ENCODE data around the gene SLC6A3.
"Not testable (repeated sequence)": the region's sequence is repeated elsewhere in the genome, so short reads cannot be mapped to it uniquely, and the experiment has no call there.

SLC6A3 gene

DNA sequence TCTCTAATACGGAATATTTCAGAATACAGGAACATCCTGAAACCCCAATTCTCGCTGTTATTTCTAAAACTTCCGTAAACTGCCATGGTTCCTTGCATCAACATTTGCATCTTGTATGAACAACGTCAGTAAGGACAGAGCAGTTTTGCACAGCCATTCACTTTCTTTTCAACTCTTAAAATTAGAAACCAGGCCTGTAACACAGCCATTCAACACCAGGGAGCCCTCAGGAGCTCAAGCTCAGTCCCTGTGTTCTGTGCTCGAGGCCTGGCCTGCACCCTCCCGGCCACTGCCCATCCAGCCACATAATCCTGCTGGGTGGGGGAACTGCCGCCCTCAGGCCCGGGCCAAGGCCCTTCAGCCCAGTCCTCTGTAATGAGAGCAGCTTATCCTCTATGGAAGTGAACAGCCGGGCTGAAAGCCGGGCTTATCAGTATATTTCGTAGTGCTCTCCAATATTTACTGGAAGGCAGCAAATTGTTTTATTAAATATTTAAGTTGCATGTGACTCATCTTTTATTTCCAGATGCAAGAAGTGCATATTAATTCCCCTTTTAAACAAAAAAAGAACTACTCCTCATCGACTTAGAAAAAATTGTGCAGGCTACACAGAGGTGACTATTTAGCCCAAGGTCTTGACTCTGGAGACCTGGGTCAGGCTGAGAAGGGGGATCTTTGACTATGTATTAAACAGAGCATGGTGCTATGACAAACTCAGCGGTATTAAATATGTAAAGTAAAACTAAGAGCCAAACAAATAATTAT lies 33.2 kb upstream of the SLC6A3 start:
- no peak for DNase-seq (ENCODE audit: low read depth in 2 of 2)

DNA sequence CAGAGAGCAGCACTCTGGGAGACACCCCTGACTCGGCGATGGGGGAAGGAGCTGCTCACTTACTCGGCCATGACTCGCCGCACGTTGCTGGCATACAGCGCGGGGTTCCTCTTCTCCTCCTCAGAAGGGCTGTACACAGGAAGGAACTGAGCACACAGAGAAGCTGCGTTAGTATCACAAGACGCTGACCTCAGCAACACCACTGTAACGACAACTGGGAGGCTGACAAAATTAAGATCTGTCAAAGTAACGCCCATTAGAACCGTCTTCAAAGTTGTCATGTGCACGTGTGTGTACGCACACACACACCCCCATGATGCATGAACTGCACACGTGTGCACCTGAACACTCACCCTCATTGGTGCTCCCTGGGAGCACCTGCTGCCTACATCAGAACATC lies 32.1 kb upstream of the SLC6A3 start:
- no peak for DNase-seq (ENCODE audit: low read depth in 2 of 2)

DNA sequence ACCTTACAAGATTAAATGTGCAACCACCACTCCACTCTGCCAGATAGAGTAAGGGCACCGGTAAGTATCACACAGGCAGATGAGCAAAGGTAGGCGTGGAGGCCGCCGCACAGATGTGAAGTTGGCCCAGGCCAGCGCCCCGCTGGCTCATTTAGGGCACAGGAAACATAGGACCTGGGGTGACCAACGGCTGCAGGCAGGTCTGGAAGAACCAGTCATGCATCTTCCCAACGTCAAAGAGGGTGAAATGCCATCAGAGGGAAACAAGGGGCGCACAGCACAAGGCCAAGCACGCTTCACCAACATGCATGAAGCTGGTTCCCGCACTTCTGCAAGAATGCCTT lies 31.7 kb upstream of the SLC6A3 start:
- DNase-seq (ENCODE audit: low read depth in 2 of 2) = no peak

DNA sequence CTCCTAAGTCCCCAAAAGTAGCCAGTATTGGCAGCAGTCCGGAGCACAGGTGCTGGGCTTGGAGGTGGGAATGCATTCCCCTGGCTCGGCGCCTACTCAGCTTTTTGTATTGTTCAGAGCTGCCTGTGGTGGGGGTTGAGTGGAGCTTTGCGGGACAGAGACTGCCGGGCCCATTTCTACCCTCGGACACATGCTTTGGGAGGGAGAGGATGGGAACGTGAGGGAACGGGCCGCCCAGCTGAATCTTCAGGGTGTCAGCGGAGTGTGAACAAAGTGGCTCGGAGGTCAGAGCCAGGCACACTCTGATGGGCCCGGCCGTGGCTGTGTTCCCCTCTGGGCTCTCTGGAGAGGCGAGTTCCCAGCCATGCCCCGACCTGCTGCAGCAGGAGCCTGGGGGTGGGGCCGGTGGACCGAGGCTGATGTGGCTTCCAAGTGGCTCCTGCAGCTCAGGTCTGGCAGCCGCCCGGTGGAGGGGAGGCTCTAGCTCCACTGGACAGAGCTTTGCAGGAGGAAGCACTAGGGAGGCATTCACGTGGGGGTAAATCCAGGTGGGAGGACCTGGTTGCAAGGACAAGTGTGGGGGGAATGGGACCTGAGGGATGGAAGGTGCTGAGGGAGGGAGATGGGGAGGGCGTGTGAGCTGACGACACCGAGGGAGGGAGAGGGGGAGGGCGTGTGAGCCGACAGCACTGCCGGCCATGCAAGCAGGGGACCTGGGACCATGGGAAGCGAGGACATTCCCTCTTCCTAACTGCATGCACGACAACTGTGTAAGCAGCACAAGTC lies 31.1 kb upstream of the SLC6A3 start:
- DNase-seq (ENCODE audit: low read depth in 2 of 2) = no peak

DNA sequence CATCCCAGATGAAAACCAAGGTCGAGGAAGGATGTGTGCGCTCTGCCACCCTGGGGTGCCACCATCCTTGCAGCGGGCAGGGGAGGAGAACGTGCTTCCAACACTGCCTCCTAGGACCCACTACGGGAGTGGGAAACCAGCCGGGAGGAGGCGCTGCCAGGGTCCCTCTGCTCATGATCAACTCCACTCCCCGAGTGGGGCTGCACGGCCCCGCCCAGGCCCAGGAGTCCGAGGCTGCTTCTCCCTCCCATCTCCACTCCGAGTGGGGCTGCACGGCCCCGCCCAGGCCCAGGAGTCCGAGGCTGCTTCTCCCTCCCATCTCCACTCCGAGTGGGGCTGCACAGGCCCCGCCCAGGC lies 30.3 kb upstream of the SLC6A3 start:
- DNase-seq (ENCODE audit: low read depth in 2 of 2) = not testable (repeated sequence)

DNA sequence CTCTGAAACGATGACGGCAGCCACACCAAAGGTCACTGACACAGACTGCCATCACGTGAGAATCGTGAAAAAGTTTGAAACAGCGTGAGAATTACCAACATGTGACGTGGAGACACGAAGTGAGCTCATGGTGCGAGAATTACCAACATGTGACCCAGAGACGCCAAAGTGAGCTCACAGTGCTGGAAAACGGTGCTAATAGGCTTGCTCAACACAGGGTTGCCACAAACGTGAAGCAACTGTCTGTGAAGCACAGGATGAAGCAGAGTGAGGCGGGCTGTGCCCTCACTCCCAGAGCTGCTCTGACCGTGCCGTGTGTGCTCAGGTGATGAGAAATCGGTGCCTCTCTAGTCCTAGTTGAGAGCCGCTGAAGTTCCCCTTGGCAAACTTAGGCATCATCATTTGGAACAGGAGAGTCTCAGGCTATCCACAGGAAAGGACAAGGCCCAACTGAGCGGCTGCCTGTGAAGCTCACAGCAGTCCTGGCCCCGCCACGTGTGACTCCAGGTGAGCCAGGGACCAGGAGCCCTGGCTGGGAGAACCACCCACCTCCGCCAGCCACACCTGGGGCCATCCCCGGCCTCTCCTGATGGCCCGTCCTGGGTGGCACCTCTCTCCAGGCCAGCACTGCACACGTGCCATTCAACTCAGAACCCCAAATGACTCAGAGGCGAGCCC lies 29.8 kb upstream of the SLC6A3 start:
- DNase-seq (ENCODE audit: low read depth in 2 of 2) = no peak

DNA sequence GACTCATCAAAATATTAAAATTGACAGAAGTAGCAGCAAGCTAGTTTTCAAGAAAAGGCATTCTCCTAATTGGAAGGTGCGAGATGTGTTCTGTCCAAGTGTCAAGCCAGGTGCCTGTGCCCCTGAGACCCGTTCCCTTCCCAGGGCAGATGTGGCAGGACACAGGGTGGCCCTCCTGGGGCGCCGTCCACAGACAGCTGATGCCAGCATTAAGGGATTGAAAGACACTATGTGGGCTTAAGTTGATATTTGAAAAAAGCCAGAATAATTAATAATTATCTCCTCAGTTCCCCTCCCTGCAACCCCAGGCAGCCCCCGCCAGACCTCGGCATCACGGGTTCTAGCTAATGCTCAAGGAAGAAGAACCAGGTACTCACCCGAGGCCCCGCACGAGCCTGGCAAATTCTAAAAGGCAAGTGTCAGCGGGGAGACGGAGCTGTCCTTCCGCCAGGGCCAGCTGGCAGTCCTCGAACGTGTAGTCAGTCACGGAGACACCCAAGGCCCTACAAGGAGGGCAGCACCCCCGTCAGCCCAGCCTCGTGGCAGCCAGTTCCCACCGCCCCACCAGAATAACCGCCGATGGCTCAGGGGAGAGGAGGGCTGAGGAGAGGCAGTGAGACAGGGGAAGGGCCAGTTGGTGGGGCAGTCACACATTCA lies 29.1 kb upstream of the SLC6A3 start:
- no peak for DNase-seq (ENCODE audit: low read depth in 2 of 2)

DNA sequence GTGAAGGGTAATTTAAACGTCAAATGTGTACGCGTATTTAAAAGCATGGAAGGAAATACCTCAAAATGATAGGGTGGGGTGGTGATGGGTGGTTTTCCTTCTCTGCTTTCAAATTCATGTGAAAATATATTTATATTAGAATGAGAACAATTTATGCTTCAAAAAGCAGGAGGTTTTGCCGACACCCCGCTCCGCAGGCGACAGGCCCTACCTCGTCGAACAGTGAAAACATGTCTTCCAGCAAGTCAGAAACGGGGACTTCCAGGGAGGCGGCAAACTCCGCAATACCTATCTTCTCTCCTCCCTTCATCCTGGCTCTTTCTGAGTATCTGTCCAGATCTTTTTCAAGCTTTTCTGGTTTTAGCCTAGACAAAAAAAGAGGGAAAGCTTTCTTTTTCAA lies 28.5 kb upstream of the SLC6A3 start:
- DNase-seq (ENCODE audit: low read depth in 2 of 2) = no peak

DNA sequence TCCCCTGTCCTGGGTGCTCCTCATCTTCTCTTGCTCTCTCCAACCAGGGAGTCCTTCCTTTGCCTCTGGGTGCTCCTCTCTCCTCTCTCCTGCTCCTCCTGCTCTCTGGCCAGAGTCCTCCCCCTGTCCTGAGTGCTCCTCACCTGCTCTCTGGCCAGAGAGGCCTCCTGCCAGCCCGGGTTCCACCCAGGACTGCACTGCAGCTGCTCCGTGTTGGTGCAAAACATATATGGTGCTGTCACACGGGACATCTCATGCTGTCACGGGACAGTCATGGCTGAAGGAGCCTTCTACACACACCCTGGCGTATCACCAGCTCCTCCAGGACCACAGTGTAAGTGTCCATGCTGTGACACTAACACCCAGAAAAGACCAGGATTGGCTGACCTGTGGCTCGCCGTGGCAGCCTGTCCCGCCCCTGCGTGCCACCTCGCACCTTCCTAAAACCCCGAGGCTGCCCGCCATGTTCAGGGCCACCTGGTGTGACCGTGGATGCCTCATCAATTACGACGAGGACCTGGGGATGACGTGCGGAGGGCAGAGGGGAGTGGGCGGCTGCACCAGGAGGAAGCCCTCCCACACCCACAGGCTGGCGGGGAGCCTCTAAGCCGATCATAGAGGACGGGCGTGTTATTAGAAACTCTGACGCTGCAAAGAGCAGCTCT lies 27.9 kb upstream of the SLC6A3 start:
- no peak for DNase-seq (ENCODE audit: low read depth in 2 of 2)

DNA sequence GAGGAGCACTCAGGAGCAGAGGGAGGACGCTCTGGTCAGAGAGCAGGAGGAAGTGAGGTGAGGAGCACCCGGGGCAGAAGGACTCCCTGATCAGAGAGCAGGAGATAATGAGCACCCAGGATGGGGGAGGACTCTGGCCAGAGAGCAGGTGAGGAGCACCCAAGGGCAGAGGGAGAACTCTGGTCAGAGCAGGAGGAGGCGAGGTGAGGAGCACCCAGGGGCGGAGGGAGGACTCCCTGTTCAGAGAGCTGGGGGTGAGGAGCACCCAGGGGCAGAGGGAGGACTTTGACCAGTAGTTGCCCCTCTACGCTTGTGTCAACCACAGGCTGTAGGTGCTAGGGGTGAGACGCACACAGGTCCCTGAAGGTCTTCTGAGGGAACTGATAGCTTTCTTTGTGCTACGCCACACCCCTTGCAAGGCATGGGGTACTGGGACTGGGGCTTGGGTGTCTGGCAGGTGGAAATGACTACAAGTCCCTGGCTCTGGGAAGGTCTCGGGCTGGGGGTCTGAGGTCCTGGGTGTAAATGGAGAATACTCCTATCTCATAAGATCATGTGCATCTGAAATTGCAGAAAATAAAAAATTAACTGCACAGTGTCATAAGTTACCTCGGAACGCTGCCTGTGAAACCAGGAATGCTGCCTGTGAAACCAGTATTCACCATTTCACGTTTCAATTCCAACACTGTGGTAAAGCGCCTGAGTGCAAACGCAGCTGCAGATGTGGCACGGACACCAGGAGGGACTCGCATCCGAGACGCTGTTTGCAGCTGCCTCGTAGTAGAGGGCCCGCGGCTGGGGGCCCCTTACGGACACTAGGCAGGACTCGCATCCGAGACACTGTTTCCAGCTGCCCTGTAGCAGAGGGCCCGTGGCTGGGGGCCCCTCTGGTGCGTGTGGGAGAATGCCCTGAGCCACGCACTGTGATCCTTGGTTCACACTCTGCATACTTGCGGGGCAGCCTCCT lies 27.0 kb upstream of the SLC6A3 start:
- no peak for DNase-seq (ENCODE audit: low read depth in 2 of 2)

DNA sequence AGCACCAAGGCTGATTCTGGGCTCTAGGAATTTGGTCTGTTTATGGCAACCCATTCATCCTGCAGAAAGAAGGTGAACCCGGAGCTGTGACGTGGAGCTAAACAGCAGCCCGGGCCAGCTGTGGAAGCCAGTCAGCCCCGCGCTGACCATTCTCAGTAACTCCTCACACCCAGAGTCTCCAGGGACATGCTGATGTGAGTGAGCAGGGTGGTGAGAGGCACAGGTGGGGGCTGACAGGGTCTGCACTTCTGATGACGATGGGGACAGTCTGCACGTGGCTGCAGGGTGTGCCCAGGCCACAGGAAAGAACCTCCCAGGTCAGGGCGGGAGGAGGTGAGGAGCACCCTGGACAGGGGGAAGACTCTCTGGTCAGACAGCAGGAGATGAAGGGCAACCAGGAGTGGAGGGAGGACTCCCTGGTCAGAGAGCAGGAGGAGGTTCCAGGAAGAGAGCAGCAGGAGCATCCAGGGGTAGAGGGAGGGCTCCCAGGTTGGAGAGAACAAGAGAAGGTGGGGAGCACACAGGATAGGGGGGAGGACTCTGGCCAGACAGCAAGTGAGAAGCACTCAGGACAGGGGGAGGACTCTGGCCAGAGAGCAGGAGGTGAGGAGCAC lies 26.1 kb upstream of the SLC6A3 start:
- no peak for DNase-seq (ENCODE audit: low read depth in 2 of 2)

DNA sequence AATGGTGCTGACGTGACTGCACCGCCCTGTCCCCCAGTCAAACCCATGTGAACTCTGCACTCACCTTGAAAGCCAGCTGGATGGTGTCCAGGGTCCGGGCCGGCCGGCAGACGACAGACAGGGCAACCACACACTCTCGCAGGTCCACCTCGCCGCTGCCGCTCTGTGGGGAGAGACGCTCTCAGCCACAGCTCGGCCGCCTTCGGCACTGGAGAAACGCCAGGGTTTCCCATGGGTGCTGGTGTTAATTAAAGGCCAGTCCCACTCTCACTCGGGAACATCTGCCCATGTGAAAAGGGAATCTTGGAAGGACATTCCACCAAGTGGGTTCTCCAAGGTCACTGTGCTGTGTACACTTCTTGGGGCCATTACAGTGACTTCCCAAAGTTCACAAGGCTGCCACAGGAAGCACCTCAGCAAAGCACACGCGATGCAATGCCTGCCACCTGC lies 25.5 kb upstream of the SLC6A3 start:
- DNase-seq (ENCODE audit: low read depth in 2 of 2) = no peak

DNA sequence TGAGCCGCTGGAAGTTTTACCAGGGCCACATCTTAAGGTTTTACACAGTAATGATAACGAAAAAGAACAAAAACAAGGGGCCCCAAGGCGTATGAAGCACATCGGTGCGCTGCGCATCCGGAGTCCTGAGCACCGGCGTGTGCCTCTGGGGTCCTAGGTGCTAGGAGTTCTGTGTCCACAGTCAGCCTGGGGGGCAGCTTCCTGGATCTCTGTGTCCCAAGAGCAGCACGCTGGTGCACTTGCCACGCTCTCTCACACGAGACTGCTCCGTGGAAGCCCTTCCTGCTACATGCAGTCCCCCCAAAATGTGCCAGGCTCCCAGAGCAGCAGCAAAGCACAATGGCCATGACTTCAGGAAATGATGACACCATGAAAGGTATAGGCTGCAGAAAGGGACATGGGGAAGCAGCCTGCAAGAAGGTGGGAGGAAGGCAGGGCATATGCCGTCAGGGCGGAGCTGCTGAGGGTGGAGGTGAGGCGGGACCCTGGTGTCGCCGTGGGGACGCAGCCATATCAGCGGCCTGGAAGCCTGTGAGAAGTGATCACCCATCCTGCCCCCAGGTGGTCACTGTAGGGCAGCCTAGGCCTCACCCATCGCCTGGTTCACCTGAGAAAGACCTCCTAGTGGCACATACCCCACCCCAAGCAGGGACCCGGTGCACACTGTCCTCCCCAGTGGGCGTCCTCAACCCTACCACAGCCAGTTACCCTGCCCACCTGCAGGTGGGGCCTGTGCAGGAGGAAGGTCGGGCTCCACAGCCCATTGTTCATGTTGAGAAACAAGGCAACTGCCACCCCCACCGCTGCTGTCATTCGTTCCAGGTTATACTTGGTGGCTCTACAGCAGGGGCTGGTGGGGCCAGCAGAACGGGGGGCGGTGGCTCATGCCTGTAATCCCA lies 23.6 kb upstream of the SLC6A3 start:
- no peak for DNase-seq (ENCODE audit: low read depth in 2 of 2)

DNA sequence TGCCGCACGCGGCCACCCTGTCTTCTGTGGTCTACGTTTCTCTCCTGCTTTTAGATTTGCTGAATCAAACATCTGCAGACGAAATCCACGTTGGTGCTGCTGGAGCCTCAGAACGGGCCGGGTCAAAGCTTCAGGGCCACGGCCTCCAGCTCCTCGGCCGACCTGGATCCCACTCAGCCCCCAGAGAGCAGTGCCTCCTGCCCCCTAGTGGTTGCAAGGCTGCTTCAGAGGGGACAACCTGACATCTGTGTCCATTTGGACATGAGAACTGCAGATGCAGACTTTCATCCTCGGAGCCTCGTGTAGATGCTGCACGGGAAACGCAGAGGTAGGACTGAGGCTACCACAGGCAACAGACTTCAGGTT lies 23.0 kb upstream of the SLC6A3 start:
- DNase-seq (ENCODE audit: low read depth in 2 of 2) = no peak

DNA sequence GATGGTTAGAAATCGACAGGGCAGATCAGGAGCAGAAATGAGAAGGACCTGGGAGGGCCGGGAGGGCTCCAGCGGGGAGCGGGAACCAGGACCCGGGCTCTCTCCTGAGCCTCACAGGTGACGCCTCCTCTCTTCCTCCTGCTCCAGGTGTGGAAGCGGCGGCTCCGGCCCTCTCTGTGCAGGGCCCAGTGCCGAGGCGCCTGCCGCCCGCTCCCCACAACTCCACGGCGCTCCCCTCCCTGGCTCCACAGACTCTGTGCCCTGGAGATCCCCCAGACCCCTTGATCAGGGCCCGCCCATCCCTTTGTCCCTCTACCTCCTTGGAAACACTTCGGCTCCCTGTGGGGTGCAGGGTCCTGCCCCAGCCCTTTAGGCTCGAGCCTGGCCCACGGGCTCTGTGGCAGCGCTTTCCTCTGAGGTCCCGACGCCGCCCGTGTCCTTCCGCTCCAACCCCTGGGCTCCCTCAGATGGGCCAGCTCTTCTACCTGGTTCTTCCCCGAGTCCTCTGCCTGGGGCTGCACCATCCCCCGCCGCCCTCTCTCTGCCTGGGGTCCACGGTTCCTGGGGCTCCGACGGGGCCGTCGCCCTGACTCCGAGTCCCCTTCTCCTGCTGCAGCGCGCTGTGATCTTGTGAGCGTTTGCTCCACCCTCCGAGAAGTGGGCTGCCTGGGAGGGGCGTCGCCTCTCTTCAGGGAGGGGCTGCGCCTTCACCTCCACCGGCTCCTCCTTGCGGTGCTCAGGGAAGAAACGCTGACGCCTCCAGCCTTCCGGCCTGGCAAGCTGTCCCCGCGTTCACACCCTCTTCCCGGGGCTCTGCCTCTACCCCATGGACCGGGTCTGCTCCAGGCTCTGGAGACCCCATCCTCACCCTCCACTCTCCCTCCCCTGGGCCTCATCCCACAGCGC lies 22.4 kb upstream of the SLC6A3 start:
- DNase-seq (ENCODE audit: low read depth in 2 of 2) = no peak

DNA sequence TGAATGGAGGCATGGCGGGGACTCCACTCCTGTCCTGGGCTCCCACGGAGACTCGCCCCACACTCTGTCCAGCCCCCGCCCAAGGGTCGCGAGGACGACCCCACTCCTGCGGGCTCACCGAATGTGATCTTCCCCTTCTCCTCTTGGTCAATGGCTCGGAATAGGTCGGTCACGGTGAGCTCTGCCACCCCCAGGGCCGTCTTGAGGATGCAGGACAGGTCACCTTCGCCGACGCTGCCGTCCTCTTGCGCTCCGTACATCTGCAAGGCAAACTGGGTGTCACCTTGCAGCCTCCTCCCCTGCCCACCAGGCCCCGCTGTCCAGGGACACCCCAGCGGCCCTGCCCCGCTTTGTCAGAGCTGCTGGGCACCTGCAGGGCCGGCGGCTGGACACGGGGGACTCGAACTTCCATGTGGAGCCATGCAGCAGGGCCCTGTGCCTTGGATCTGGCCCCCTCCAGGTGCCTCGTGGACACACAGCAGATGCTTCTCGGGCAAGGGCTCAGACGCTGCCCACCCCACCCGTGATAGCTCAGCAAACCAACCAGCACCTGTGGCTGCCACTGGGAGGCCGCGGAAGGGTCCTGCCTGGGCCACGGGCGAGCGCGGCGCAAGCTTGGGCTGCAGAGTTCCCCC lies 21.5 kb upstream of the SLC6A3 start:
- DNase-seq (ENCODE audit: low read depth in 2 of 2) = no peak

DNA sequence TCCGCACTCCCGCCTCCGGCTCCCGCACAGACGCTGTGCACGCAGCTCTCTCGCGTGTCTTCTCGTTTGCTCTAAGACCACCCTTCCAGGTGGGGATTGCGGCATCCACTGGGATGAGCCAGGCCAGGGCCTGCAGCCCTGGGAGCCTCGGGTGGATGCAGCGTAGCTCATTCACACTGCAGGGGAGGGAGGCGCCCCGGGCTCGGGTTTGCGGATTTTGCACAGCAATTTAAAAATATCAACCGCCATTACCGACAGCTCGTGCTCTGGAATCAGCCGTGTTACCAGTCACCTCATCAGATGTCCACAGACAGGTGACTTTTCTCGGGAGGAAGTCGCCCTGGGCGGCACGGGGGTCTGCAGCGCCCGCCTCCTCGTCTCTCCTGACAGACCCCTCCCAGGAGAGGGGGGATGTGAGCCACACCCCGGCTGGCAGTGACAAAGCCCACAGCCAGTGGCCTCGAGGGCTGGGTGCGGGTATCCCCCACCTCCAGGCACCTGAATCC lies 20.8 kb upstream of the SLC6A3 start:
- no peak for DNase-seq (ENCODE audit: low read depth in 2 of 2)
